Esophagus muscularis mucosa (tissue), 4 donors: Measurements from ENCODE around the gene SLF2. TPM values are rescaled to one million over a fixed set of nuclear protein-coding genes. Genes with fewer than 3 reads are reported as not detected.

ENCODE experiments used
- small RNA-seq, 3 donors: library from RNA; depleted of rRNA; stranded (forward); fragments of <200 nt; gene quantifications; one replicate each; pipeline ENCODE3, GENCODE V24; 2016
- total RNA-seq, 4 donors: library from RNA; depleted of rRNA; stranded (reverse); fragments of >200 nt; gene quantifications; one replicate each; pipeline versions ENCODE4 v1.1.0 to v1.2.1, GENCODE V29; 2016

SLF2 gene
- total RNA-seq, 4 donors from 2014 or later = 19.1 to 34.1 (median 20.8) TPM

Small RNA genes within 50 kb of the gene (small RNA-seq; reads per million reads assigned to genes)
- 0 reads per million in 3 donors for gene MIR608
- gene RF00019 = 0 reads per million in 3 donors

Other genes starting within 250 kb of the SLF2 start
- gene PAX2, start 167.4 kb upstream of the SLF2 start, total RNA-seq = not detected
- 1 to 10 TPM in 3 of 4 donors, under 1 TPM in 1; 0.66 to 2.5 (median 1.4) TPM for gene SEMA4G, start 56.5 kb downstream of the SLF2 start, total RNA-seq
- 10 to 100 TPM; 54.4 to 98.8 (median 82.4) TPM for gene MRPL43, start 74.5 kb downstream of the SLF2 start, total RNA-seq
- 10 to 100 TPM in 2 of 4 donors, 1 to 10 TPM in 2; 3.7 to 11.1 (median 9.0) TPM for gene TWNK, start 74.6 kb downstream of the SLF2 start, total RNA-seq
- gene LZTS2, start 86.8 kb downstream of the SLF2 start, total RNA-seq = 100 to 1,000 TPM in 3 of 4 donors, 10 to 100 TPM in 1; 90.5 to 209 (median 162) TPM
- under 1 TPM; under 0.01 to 0.75 (median 0.39) TPM for gene PDZD7, start 118.2 kb downstream of the SLF2 start, total RNA-seq
- gene SFXN3, start 118.3 kb downstream of the SLF2 start, total RNA-seq = 10 to 100 TPM; 40.9 to 95.5 (median 76.1) TPM
- gene KAZALD1, start 149.0 kb downstream of the SLF2 start, total RNA-seq = 1 to 10 TPM; 1.0 to 4.0 (median 2.6) TPM
- not detected for gene TLX1, start 218.3 kb downstream of the SLF2 start, total RNA-seq